ENCODE results near the gene MAGI2. TPM values are rescaled to one million over a fixed set of nuclear protein-coding genes. Genes with fewer than 3 reads are reported as not detected.

The MAGI2 gene
- total RNA-seq, 2 donors from 2014 or later = 18.3 to 31.8 TPM

- DNase-seq (ENCODE audit: low spot score) (no peak), ATAC-seq (ENCODE audit: insufficient number of reproducible peaks, low FRiP score, low read depth) (no peak)
- Histone ChIP-seq H3K36me3 (no peaks in the 10 kb centered on the region), H3K4me1 (ENCODE audit: control insufficient read depth in 1 of 2, low read depth in 2 of 2) (no peaks in the 10 kb centered on the region), H3K27me3 (replicated peaks; ENCODE audit: insufficient read depth) (no peaks in the 10 kb centered on the region), H3K9me3 (no peaks in the 10 kb centered on the region), H3K4me3 (no peak overlapping the region), H3K27ac (no peak overlapping the region)
- TF ChIP-seq, protein P1, sequence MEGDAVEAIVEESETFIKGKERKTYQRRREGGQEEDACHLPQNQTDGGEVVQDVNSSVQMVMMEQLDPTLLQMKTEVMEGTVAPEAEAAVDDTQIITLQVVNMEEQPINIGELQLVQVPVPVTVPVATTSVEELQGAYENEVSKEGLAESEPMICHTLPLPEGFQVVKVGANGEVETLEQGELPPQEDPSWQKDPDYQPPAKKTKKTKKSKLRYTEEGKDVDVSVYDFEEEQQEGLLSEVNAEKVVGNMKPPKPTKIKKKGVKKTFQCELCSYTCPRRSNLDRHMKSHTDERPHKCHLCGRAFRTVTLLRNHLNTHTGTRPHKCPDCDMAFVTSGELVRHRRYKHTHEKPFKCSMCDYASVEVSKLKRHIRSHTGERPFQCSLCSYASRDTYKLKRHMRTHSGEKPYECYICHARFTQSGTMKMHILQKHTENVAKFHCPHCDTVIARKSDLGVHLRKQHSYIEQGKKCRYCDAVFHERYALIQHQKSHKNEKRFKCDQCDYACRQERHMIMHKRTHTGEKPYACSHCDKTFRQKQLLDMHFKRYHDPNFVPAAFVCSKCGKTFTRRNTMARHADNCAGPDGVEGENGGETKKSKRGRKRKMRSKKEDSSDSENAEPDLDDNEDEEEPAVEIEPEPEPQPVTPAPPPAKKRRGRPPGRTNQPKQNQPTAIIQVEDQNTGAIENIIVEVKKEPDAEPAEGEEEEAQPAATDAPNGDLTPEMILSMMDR (IDR thresholded peaks at IDR 0.05) = no peak
These were observed 851.7 kb downstream of the MAGI2 start for GRCh38 chr7:78601728-78602127.

DNA sequence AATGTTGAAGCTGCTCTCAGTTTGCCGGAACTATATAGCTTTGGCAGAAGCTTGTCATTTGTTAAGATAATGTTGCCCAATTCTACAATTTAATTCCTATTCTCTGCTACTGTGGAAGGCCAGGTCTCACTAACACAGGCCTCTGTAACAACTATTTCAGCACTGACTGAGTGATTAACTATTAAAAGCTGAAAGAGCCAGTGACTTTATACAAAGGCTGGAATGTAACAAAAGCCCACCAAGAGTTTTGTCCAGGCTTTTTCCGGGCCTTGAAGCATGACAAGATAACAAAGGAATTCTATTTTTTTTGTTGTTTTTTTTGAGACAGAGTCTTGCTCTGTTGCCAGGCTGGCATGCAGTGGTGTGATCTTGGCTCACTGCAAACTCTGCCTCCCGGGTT lies 859.3 kb downstream of the MAGI2 start:
- no peak for DNase-seq (ENCODE audit: low spot score)
- no peak overlapping the region for H3K27ac ChIP-seq
- H3K4me1 ChIP-seq (ENCODE audit: control insufficient read depth in 1 of 2, low read depth in 2 of 2) = no peaks in the 10 kb centered on the region
- H3K36me3 ChIP-seq = no peaks in the 10 kb centered on the region
- no peaks in the 10 kb centered on the region for H3K27me3 ChIP-seq (replicated peaks; ENCODE audit: insufficient read depth)
- ATAC-seq (ENCODE audit: insufficient number of reproducible peaks, low FRiP score, low read depth) = no peak
- TF ChIP-seq, protein P1 (IDR thresholded peaks at IDR 0.05) = no peak
- no peaks in the 10 kb centered on the region for H3K9me3 ChIP-seq
- no peak overlapping the region for H3K4me3 ChIP-seq

- Histone ChIP-seq H3K9me3 (no peaks in the 10 kb centered on the region), H3K36me3 (no peaks in the 10 kb centered on the region), H3K27ac (no peak overlapping the region), H3K4me3 (no peak overlapping the region), H3K27me3 (replicated peaks; ENCODE audit: insufficient read depth) (no peaks in the 10 kb centered on the region), H3K4me1 (ENCODE audit: control insufficient read depth in 1 of 2, low read depth in 2 of 2) (no peaks in the 10 kb centered on the region)
- TF ChIP-seq, protein P1 (IDR thresholded peaks at IDR 0.05) = no peak
- ATAC-seq (ENCODE audit: insufficient number of reproducible peaks, low FRiP score, low read depth) = no peak
- no peak for DNase-seq (ENCODE audit: low spot score)
These were observed 865.1 kb downstream of the MAGI2 start for GRCh38 chr7:78588393-78588792.

DNA sequence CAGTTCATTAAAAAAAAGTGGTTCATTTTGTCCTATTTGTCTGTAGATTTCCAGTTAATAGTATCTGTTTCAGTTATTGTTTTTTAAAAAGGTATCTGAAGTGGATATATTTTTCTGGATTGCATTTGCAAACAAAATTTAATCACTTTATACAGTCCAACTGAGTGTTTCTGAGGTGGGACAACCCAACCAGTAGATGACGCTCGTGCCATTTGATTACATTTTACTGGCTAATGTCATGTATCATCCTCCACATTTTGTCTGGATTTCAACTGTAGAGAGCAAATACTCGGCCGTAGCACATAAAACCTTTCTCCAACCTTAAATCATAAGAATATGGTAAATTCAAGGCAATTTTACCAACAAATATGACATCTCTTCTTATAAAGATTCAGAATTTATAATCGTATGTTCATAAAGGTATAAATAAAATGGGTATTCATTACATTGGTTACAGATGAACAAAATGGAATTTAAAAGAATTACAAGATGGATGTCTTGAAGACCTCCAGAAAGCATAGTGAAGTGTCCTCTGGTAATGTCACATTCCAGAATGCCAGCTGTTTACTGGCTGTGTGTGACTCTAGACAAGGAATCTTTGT lies 865.9 kb downstream of the MAGI2 start:
- TF ChIP-seq, protein P1 (IDR thresholded peaks at IDR 0.05) = no peak
- no peaks in the 10 kb centered on the region for H3K9me3 ChIP-seq
- H3K27me3 ChIP-seq (replicated peaks; ENCODE audit: insufficient read depth) = no peaks in the 10 kb centered on the region
- H3K36me3 ChIP-seq = no peaks in the 10 kb centered on the region
- H3K4me3 ChIP-seq = no peak overlapping the region
- DNase-seq (ENCODE audit: low spot score) = no peak
- no peaks in the 10 kb centered on the region for H3K4me1 ChIP-seq (ENCODE audit: control insufficient read depth in 1 of 2, low read depth in 2 of 2)
- ATAC-seq (ENCODE audit: insufficient number of reproducible peaks, low FRiP score, low read depth) = no peak
- no peak overlapping the region for H3K27ac ChIP-seq

- H3K36me3 ChIP-seq = no peaks in the 10 kb centered on the region
- DNase-seq (ENCODE audit: low spot score) (no peak), ATAC-seq (ENCODE audit: insufficient number of reproducible peaks, low FRiP score, low read depth) (no peak)
- no peaks in the 10 kb centered on the region for H3K27me3 ChIP-seq (replicated peaks; ENCODE audit: insufficient read depth)
- H3K4me1 ChIP-seq (ENCODE audit: control insufficient read depth in 1 of 2, low read depth in 2 of 2) = no peaks in the 10 kb centered on the region
- no peak overlapping the region for H3K27ac ChIP-seq
- TF ChIP-seq, protein P1 (IDR thresholded peaks at IDR 0.05) = no peak
- H3K4me3 ChIP-seq = no peak overlapping the region
- H3K9me3 ChIP-seq = no peaks in the 10 kb centered on the region
These were observed 867.5 kb downstream of the MAGI2 start for GRCh38 chr7:78585980-78586379.
